Coronary artery (tissue), 2 donors: ENCODE results near the gene C13orf46.

ENCODE experiments used
- DNase-seq: peaks from one replicate; pipeline ENCODE4 v3.0.0-alpha.2; 2017; ENCODE audit warnings: low spot score
- H3K27ac ChIP-seq, 2 donors: fragments of 200-600 bp; sonication (generic); one replicate each; pipeline ENCODE4 v1.5.1; 2016 to 2019
- H3K4me3 ChIP-seq: fragments of 200-600 bp; sonication (generic); 2 replicates; pipeline ENCODE4 v1.5.1; 2016; ENCODE audit warnings: mild to moderate bottlenecking, moderate library complexity
- TF ChIP-seq, protein P1 (sequence below): fragments of 200-600 bp; sonication (generic); IDR thresholded peaks from one replicate; pipeline ENCODE4 v1.5.1; 2019; ENCODE audit warnings: antibody characterized with exemption

Gene C13orf46

DNA sequence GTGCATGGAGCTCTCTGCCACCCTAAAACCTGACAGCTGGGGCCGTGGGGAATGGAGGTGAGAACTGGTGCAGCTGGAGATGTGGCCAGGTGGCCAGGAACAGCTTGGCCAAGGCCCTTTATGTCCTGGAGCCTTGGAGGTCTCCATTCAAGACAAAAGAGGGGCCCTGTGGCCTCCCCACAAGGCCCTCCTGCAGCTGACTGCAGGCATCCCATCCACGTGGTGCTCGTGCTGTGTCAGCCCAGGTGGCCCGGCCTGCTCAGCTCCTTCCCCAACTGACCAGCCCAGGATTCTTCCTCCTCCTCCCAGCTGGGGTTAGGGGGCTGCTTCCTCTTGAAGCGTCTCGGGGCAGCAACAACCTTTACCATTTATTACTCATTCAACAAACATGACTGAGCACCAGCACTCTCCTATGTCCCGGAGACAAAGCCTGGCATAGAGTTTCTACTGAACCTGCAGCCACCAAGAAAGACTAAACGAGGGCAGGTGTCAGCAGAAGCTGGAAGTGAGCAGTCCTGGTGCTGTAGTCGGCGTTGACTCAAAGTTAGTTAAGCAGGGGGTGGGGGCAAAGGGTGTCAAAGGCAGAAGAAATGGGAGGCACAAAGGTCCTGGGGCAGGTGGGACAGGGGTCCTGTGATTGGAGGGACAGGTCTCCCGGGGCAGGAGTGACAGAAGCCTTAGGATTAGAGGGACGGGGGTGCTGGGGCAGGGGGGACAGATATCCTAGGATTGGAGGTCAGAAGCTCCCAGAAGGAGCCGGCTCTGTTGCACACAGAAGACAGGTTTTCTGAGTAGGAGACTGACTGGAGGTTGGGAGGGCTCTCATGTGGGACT lies 23.3 kb upstream of the C13orf46 start:
- no peak overlapping the region for H3K4me3 ChIP-seq
- no peak for DNase-seq
- TF ChIP-seq, protein P1, sequence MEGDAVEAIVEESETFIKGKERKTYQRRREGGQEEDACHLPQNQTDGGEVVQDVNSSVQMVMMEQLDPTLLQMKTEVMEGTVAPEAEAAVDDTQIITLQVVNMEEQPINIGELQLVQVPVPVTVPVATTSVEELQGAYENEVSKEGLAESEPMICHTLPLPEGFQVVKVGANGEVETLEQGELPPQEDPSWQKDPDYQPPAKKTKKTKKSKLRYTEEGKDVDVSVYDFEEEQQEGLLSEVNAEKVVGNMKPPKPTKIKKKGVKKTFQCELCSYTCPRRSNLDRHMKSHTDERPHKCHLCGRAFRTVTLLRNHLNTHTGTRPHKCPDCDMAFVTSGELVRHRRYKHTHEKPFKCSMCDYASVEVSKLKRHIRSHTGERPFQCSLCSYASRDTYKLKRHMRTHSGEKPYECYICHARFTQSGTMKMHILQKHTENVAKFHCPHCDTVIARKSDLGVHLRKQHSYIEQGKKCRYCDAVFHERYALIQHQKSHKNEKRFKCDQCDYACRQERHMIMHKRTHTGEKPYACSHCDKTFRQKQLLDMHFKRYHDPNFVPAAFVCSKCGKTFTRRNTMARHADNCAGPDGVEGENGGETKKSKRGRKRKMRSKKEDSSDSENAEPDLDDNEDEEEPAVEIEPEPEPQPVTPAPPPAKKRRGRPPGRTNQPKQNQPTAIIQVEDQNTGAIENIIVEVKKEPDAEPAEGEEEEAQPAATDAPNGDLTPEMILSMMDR = no peak
- H3K27ac ChIP-seq = no peak overlapping the region

DNA sequence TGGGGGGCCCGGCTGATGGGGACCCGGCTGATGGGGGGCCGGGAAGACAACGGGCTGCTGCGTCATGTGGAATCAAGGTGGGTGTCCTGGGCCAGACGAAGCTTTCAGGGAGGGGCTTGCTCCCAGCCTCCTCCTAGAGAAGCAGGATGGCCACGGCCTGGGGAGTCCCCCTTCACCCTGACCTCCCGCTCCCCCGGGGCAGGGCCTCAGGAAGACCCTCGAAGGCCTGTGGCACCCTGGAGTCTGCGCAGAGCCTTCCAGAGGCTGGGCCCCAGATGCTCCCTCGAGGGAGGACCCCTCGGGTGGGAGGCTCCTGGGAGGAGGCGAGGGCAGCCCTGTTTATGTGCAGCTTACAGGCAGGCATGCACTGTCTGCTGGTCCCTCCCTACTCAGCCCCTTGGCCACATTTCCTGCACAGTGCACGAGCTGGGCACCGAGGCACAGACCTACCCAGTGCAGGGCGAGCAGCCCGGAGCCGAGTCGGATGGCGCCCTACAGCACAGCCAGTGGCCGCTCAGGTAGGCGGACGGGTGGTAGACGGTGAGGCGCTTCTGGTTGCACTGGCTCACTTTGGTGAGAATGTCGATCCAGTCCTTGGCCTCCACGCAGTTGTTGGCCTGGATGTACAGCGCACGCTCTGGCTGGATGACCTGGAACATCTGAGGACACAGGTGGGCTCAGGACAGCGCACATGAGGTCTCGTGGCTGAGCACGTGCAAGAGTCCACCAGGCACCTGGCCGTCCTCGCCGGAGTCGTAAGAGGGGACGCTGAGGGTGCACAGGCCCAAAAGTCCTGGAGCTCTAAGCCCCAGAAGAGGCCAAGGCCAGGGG lies 22.4 kb upstream of the C13orf46 start:
- no peak overlapping the region for H3K27ac ChIP-seq
- DNase-seq = no peak

GRCh38 chr13:113995051-113995601 lies 21.2 kb upstream of the C13orf46 start:
- TF ChIP-seq, protein P1 = no peak
- DNase-seq = no peak
- Histone ChIP-seq H3K4me3 (no peak overlapping the region), H3K27ac (no peak overlapping the region)

More for the DNA sequence above, 22.4 kb upstream of the C13orf46 start:
- TF ChIP-seq, protein P1 = no peak
- no peak overlapping the region for H3K4me3 ChIP-seq

DNA sequence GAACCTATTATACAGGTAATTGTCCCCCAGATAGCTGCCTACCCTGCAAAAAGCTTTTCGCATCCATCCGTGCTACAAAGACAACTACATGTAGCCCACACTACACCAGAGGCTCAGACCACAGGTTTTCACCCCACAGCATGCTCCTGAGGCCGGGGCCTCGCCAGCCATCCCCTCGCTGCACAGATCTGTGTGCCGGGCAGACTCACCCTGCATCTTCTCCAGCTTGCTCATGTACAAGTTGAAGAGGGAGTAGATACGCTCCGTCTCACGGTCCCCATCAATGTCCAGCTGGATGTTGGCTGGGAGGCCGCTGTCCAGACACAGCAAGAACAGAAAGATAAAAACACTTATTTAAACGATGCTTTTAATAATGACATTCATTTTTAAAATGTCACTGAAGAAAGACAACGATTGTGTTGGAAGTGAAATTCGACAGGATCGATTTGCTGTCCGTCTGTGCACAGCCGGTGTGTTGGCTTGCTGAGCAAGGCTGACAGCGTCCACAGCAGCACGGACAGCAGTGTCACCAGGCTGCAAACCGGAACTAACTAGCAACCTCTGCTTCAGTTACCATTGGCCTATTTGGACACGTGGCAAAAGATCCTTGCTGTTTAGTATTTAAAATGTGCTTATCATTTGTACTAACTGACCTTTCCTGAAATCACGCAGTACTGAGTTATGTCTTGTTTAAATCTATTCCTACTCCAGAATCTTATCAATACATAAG lies 18.6 kb upstream of the C13orf46 start:
- Histone ChIP-seq H3K27ac (no peak overlapping the region), H3K4me3 (no peak overlapping the region)
- TF ChIP-seq, protein P1 = no peak
- no peak for DNase-seq

DNA sequence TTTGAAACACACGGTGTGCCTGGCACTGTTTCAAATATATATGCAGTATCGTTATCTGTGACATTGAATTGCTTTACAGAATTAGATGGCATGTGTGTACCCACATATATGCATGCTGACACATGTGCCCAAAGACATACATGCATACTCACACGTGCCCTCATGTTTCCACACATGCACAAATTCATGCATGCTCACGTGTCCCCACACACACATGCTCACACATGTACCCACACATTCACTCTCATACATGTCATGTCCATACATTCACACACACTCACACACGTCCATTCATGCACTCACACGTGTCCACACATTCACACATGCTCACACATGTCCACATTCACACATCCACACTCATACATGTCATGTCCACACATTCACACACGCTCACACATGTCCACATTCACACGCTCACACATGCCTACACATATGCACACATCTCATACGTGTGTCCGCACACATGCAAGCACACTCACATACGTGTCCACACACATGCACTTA lies 17.9 kb upstream of the C13orf46 start:
- no peak overlapping the region for H3K4me3 ChIP-seq
- TF ChIP-seq, protein P1 = no peak
- no peak overlapping the region for H3K27ac ChIP-seq
- DNase-seq = no peak

- TF ChIP-seq, protein P1 = no peak
- Histone ChIP-seq H3K4me3 (no peak overlapping the region), H3K27ac (no peak overlapping the region)
- no peak for DNase-seq
Measured at GRCh38 chr13:113991191-113991669, 17.4 kb upstream of the C13orf46 start.
